ENCODE data around the gene MX2.

The MX2 gene

DNA sequence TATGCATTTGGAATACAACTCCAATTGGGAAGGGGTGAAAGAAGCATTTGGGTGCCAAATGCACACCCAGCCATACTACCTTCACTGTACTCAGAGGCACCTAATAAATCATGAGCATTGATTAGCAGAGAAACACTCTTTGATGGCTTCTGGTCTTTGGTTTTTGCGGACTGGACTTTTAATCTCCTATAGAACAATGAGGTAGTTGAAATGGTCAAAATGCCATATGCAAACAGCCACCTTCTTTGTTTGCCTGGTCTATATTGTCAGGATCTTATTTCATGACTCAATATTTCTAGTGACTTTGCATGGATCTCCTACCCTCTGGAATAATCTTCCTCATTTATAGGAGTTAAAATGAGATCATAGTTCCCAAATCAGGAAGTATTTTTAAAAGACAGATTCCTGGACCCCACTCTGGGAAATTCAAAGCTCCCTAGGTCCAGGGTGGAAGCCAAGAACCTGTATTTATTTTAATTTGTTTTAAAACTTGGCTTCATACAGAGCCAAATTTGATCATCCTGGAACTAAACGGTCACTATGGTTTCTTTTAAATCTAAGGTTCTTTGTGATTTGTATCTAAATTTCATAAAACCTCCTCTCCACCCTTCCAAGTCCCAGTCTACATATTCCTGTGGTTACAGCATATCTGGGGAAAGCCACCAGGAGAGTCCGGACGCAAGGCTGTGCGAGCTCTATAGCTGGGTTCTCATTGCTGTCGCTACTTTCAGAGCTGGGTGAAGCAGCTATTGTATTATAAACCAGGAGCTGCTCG lies 36.5 kb upstream of the MX2 start:
- ChIA-PET POLR2A (no interaction called here), CTCF (interaction anchor here (1.2 to 1.9 kb wide), 2 partner anchors 42 kb away, joined by 3 to 5 read pairs; no protein-coding TSS in a partner anchor)
- no peak for DNase-seq (ENCODE audit: extremely low spot score)
- TF ChIP-seq, protein P1, sequence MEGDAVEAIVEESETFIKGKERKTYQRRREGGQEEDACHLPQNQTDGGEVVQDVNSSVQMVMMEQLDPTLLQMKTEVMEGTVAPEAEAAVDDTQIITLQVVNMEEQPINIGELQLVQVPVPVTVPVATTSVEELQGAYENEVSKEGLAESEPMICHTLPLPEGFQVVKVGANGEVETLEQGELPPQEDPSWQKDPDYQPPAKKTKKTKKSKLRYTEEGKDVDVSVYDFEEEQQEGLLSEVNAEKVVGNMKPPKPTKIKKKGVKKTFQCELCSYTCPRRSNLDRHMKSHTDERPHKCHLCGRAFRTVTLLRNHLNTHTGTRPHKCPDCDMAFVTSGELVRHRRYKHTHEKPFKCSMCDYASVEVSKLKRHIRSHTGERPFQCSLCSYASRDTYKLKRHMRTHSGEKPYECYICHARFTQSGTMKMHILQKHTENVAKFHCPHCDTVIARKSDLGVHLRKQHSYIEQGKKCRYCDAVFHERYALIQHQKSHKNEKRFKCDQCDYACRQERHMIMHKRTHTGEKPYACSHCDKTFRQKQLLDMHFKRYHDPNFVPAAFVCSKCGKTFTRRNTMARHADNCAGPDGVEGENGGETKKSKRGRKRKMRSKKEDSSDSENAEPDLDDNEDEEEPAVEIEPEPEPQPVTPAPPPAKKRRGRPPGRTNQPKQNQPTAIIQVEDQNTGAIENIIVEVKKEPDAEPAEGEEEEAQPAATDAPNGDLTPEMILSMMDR (IDR thresholded peaks at IDR 0.05; ENCODE audit: control extremely low read depth, extremely low read depth, low read depth, missing control alignments) = no peak

DNA sequence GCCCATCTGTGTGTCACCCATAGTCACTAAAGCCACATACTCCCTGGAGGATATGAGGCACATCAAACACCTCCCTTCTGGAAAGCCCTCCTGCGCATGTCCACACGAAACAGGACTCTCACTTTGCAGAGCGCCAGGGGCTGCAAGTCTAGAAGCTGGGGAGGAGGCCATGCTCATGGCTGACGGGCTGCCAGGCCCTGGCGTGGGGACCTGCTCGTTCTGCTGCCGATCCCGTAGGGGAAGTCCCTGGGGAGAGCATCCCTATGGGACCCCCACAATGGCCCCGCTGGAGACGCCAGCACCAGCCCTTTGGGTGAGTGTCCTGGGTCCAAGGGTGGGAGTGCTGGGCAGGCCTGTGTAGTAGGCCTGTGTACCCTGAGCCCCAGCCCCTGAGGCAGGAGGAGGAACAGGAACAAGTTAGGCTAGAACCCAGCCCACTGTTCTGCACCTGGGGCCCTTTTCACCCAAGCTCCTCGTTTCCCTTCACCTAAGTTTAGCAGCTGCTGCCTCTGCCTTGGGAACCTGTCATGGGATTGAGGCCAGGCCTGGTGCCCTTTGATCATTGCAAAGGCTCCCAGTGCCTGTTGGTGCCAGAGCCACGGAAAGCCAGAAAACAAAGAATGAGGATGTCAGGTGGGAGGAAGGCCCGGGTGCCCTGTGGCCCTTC lies 35.3 kb upstream of the MX2 start:
- DNase-seq (ENCODE audit: extremely low spot score) = no peak
- CTCF ChIA-PET = interaction anchor here (1.2 to 1.9 kb wide), 2 partner anchors 41 to 43 kb away, joined by 3 to 5 read pairs; no protein-coding TSS in a partner anchor
- TF ChIP-seq, protein P1 (IDR thresholded peaks at IDR 0.05; ENCODE audit: control extremely low read depth, extremely low read depth, low read depth, missing control alignments) = no peak
- POLR2A ChIA-PET = no interaction called here

DNA sequence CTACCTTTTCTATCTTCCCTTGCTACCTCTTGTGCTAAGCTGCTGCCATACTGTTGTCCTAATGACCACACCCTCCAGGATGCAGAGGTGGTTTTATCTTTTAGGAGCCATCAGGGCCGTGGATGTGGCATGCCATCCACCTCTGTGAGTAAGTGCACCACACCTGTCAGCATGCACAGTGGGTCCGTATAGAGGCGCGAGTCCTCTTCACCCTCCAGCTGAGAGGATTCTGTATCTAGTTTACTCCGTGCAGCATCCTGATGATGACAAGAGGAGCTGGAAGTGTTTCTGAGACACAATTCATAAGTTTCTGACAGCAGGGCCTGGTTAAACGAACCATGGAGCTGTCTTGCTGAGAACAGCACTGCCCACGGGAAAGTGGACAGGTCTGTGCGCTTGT lies 34.1 kb upstream of the MX2 start:
- CTCF ChIA-PET = interaction anchor here (1.4 to 2.1 kb wide), 2 partner anchors 9 to 45 kb away, joined by 4 to 8 read pairs; no protein-coding TSS in a partner anchor
- TF ChIP-seq, protein P1 (IDR thresholded peaks at IDR 0.05; ENCODE audit: control extremely low read depth, extremely low read depth, low read depth, missing control alignments) = no peak
- POLR2A ChIA-PET = no interaction called here

DNA sequence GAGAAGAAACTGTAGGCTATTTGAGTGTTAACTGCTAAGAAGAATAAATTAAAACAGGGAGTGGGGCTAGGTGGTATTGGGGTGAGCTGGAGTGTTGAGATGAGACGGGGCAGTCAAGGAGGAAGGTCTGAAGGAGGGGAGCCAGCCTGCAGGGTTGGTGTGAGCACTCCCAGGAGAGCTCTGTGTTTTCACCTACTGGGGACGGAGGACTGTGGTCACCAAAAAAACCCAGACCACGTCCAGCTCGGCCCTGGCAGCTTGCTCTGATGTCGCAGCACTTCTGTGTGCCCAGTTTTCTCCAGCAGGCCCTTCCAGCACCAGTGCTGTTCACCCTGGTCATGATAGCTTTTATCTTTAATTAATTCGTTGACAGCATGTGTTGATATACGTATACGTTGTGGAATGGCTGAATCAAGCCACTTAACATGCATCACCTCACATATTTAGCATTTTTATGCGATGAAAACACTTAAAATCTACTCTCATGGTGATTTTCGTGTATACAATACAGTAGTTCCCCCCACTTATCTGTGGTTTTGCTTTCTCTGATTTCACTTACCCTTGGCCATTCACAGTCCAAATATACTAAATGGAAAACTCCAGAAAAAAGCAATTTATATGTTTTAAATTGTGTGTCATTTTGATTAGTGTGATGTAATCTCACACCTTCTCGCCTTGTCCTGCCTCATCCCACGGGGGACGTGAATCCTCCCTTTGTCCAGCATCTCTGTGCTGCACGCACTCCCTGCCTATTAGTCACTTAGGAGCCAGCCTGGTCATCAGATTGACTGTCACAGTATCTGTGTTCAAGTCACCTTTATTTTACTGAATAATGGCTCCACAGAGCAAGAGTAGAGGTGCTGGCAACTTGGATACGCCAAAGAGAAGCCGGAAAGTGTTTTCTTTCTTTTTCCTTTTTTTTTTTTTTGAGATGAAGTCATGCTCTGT lies 32.9 kb upstream of the MX2 start:
- TF ChIP-seq, protein P1 (IDR thresholded peaks at IDR 0.05; ENCODE audit: control extremely low read depth, extremely low read depth, low read depth, missing control alignments) = no peak
- no peak for DNase-seq (ENCODE audit: extremely low spot score)
- CTCF ChIA-PET = interaction anchor here (1.4 to 2.1 kb wide), 2 partner anchors 10 to 46 kb away, joined by 4 to 8 read pairs; no protein-coding TSS in a partner anchor
- POLR2A ChIA-PET = no interaction called here

More for the DNA sequence above, 34.1 kb upstream of the MX2 start:
- DNase-seq (ENCODE audit: extremely low spot score) = no peak

DNA sequence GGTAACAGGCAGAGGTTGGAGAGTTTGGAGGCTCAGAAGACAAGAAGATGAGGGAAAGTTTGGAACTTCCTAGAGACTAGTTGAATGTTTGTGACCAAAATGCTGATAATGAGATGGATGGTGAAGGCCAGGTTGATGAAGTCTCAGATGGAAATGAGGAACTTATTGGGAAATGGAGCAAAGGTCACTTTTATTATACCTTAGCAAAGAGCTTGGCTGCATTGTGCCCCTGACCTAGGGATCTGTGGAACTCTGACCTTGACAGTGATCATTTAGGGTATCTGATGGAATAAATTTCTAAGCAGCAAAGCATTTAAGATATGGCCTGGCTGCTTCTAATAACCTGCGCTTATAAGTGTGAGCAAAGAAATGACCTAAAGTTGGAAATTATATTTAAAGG lies 28.1 kb upstream of the MX2 start:
- POLR2A ChIA-PET = no interaction called here
- DNase-seq (ENCODE audit: extremely low spot score) = no peak
- TF ChIP-seq, protein P1 (IDR thresholded peaks at IDR 0.05; ENCODE audit: control extremely low read depth, extremely low read depth, low read depth, missing control alignments) = no peak
- CTCF ChIA-PET = interaction anchor here (1.1 kb wide), 1 partner anchor 483 kb away, joined by 3 read pairs; no protein-coding TSS in a partner anchor

DNA sequence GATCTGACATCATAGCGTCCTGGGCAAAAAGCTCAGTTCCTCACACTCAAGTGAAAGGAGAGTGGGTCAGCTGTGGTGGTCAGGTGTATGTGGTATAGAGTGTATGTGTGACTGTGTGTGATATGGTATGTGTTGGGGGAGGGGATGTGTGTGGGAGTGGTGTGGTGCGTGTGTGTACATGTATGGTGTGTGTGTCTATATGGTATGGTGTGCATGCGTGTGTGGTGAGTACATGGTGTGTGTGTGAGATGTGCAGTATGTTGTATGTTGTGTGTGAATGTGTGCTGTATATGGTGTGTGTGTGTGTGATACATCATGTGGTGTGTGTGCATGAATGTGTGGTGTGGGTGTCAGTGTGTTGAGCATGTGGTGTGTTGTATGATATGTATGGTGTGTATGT lies 24.3 kb upstream of the MX2 start:
- no peak for DNase-seq (ENCODE audit: extremely low spot score)
- ChIA-PET CTCF (no interaction called here), POLR2A (no interaction called here)
- TF ChIP-seq, protein P1 (IDR thresholded peaks at IDR 0.05; ENCODE audit: control extremely low read depth, extremely low read depth, low read depth, missing control alignments) = no peak
